Suppressor macrophage (primary cell): Measurements from ENCODE around the gene FOXL1.
"Not testable (repeated sequence)": the region's sequence is repeated elsewhere in the genome, so short reads cannot be mapped to it uniquely, and the experiment has no call there.

Experiments used
- DNase-seq, 4 experiments: peaks; one replicate each; pipeline ENCODE4 v3.0.0-alpha.2; 2020 to 2022

FOXL1 gene

DNA sequence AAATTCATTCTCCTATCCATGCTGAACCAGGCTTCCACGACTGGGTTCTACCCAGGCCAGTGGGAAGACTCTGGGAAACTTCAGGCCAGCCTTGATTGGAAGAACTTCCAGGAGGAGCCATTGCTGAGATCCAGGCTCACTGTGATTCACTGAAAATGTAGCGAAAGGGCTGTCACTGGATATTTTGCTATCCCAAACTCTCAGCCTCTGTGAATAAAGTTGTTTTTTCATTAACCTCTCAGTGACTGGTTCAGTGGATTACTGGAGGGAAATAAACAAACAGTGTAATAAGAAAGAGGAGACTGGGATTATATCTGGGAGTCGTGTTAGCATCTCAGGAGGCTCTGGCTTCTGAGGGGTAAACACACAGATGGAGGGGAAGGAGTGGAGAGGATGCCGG lies 3.1 kb downstream of the FOXL1 start:
- DNase-seq = no peak

DNA sequence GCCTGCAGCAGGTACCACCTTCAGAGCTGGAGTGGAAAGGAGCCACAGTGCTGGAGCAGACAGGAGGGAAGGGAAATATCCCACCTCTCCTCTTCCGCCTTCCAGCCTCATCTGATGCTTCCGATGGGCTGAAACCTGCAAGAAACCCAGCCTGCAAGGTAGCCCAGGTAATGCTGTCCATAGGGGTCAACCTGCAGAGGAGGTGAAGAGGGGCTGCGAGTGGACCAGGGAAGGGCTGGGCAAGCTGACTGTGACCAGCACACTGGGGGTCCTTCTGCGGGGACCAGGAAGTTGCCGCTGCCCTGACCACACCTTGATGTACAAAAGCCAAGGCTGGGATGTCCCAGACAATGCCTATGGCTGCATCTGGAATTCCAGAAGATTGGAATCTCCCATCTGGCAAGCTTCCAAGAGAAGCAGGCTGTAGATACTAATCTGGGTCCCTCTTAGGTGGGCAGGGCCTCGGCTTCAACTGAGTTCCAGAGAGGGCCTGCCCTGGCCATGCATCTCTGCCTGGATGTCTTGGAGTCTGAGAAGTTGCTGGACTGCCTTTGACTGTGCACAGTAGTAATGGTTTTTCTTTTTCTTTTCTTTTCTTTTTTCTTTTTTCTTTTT lies 5.8 kb downstream of the FOXL1 start:
- DNase-seq = no peak

DNA sequence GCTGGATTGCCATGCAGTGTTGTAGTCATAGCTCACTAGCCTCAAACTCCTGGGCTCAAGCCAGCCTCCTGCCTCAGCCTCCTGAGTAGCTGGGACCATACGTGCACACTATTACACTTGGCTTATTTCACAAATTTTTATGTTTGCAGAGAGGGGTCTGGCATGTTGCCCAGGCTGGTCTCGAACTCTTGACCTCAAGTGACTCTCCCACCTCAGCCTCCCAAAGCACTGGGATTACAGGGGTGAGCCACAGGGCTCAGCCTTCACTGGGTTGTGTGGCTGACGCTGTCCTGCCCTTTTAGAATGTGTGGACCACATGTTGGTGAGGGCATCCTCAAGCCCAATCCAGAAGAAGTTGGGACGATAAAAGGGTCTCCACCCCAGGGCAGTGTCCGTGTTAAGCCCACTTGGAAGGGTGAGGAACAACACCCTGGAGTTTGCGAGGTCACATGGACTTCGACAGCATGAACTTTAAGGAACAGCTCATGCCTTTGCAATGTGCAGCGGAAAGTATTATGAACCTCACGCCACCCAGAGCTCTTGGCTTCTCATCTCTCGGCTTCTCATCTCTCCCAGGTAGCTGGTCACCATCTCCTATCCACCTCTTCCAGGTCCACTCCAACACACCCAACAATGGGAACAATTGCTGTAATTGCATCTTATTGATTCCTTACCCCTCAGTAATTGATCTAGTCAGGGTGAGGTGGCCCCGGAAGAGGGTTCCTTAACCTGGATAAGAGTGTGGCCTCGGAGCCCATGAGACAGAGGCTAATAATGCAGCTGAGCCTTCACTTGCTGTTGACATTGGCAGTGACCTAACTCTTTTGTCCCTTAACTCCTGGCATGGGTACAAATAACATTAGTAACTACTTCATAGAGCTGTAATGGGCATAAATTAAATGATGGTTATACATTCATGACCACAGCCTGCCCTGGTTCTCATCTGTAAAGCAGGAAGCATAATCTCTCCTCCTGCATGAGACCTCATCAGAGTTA lies 6.7 kb downstream of the FOXL1 start:
- DNase-seq = no peak

DNA sequence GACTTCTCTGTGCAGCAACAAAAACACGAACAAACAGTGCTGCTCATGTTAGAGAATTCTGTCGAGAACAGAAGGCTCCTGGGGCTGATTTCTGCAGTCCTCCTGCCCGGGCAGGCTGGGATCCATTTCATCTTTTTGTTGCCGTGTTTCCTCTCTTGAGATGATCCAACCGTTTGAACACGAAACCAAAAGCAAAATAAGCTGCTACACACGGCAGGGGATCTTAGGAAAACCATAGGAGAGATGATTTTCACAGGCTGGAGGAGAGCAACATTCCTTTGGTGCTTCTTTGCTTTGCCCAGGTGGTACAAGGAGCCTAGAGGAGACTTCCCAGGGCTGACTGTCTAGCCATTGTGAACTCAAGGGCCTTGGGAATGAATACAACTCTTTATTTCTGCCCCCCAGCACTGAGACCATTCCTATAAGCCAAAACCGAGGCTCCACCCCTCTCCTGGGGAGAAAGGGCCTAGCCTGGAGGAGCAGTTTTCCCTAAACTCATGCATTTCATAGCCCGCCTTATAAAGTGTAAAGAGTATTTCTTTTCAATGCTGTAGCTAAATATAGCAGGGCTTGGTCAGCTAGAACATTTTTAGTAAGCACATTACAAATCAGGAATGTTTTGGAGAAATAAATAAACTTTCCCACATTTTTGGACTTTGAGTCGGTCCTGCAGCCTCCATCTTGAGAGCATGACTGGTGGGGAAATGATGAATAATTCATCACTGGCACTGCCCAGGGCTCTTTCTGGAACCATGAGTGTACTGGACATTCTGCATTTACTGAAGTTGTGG lies 7.7 kb downstream of the FOXL1 start:
- DNase-seq = no peak

DNA sequence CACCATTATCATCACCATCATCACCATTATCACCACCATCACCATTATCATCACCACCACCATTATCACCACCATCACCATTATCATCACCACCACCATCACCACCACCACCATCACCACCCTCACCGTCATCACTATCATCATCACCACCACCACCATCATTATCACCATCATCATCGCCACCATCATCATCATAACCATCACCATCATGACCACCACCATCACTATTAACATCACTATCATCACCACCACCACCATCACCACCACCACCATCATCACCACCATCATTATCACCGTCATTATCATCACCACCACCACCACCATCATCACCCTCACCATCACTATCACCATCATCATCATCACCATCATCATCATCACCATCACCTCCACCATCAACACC lies 9.1 kb downstream of the FOXL1 start:
- DNase-seq = no peak

DNA sequence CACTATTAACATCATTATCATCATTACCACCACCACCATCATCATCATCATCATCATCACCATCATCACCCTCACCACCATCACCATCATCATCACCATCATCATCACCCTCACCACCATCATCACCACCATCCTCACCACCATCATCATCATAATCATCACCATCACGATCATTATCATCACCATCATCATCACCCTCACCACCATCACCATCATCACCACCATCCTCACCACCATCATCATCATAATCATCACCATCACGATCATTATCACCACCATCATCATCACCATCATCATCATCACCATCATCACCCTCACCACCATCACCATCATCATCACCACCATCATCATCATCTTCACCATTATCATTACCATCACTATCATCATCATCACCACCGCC lies 9.6 kb downstream of the FOXL1 start:
- not testable (repeated sequence) for DNase-seq

DNA sequence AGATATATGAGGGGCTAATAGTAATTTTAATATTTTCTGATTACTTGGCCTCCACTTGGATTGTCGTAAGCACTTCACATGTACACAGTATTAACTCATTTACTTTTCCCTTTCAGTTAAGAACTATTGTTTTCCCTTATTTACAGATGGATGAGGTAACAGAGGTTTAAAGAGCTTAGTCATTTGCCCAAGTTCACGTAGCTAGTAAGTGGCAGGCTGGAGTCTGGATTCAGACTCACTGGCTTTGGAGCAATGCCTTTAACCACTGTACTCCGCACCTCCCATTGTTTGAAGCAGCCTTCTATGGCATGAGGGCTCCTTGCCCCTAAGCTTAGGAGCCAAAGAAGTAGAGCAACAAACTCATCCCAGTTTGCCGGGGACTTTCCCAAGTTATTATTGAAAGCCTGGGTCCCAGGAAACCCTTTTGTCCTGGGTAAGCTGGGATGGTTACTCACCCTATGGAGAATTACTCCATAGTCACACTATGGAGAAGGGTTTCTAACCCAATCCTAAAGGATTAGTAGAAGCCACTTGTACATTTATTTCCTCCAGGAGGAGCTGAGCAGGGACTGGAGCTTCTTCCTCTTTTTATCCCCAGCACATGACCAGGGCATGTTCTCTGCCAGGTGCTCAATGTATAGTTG lies 12.3 kb downstream of the FOXL1 start:
- DNase-seq = no peak

DNA sequence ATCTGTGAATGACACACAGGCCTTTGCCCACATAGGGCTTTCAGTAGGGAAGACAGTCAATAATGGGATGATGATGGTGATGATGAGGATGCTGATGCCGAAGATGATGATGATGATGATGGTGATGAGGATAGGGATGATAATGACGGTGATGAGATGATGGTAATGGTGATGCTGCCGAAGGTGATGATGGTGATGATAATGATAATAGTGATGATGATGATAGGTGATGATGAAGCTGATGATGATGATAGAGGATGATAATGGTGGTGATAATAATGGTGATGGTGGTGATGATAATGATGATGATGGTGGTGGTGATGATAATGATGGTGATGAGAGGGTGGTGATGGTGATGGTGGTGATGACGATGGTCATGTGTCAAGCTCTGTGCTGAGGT lies 12.9 kb downstream of the FOXL1 start:
- DNase-seq = no peak

DNA sequence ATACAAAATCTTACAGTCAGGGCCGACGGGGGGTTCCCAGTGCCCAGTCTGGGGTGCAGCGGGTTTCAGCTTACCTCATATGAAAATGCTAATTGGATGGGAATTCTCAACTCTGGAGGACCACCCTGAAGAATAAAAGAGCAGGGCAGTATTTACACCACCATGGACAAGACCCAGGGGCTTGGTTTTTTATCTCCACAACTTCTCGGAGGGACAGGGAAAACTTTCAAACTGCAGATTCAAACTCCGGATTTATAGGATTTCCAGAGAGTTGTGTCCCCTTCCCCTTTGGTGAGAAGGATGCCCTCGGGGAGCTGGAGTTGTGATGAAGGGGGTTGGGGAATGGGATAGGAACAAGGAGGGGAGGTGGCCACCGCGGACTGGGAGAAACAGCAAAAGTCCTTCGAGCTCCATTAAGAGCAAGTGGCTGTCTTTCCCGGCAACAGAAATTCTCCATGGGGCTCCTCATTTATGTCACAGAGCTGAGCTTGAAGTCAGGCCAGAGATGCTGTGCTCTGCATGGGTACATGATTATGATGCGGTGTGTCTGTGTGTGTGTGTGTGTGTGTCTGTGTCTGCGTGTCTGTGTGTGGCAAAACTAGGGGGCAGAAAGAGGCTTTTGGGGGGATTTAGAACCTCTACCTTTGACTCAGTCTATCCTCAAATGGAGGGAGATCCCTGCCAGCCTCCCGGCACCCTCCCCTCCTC lies 15.7 kb downstream of the FOXL1 start:
- no peak for DNase-seq

DNA sequence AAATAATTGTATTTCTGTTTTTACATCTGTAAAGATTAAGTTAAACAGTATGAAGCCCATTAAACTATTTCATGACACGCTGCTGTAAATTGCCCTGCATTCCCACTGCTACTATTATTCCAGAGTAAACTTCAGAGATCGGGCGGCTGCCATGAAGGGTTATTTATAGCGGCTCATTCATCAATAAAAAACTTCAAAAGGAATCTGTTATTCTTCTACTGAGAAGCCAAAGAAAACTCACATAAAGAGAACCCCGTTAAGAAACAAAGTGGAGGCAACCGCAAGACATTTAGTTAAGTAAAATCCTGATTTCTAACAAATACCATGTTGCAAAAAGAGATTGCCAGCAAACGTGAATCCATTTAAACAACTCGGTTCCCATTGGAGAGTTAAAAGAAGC lies 16.4 kb downstream of the FOXL1 start:
- DNase-seq = no peak

DNA sequence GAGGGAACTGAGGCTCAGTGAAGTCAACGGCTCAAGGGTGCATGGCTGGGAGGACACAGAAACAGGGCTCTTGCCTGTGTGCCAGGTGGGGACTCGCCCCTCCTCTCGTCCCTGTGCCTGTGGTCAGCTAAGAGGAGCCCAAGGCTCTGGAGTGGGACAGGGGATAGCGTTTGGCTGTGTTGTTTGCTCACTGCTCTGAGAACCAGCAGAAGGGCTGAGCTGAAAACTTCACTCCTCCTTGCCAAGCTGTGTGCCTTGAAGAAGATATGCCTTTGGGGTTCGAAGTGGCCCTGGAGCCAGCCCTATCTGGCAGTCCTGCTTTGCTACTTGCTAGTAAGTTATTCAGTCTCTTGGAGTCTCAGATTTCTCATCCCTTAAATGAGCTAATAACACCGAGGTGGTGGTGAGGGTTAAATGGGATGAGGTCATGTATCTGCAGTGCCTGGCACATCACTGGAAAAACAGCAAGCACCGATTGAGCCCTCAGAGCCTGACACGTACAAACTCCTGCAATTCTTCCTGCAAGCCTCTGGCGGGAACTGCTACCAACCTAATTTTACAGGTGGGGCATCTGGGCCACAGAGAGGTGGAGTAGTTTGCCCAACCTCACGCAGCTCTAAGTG lies 17.7 kb downstream of the FOXL1 start:
- DNase-seq = no peak

DNA sequence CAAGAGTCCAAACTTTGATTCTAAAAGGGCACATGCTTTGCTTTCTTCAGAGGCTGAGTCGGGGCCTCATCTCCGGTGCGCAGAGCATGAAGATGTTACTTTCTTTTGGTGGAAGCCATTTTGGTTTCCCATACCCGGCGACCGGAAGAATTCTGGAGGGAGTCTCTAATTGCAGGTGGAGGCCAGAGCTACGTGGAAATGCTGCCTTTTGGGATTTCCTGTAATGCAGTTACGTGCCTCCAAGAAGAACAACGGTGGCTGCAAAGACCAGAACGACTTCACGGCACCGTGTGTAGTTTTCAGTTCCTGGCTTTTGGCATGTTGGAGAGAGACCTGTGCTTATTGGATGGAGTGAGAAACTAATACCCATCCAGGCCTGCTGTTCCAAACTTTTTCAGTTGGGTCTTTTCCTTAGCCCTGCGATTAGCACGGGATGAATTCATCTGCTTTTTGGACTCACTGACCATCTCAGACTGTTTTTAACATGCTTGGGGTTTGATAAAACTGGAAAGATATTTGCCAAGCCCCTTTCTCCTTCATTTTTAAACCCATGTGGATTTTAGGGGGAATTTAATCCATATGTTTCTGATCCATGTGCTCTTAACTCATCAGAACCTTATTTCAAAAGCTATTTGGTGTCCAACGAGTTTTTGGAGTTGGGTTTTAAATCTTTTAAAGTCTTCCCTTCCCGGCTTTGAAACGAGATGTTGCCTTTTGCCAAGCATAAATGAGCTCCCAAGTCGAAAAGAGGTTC lies 19.0 kb downstream of the FOXL1 start:
- no peak for DNase-seq

DNA sequence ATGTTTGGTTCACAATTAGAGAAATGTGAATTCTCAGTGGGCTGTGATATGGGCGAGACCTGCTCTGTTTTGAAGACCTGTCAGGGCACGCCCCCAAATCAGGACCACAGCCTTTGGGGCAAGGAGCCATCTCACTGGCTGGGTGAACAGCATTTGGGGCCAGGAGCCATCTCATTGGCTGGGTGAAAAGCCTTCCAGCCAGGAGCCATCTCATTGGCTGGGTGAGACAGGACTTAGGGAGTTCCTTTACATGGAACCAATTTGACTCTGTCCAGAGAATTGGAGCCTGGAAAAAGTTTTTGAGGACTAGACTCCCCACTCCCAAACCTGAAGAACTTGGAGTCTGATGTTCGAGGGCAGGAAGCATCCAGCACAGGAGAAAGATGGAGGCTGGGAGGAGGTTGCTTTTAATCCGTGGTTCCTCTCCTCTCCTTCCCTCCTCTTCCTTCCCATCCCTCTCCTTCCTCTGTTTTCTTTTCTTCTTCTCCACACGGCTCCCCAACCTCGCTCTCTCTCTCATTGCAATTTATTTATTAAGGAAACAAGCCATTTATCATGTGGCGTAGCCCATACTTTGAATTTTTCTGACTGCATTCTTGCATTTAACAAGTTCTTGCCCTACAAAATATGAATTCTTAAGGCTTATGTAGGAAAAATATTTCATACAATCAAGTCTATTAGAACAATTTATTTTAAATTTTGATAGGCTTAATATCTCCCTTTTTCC lies 19.7 kb downstream of the FOXL1 start:
- DNase-seq = no peak

DNA sequence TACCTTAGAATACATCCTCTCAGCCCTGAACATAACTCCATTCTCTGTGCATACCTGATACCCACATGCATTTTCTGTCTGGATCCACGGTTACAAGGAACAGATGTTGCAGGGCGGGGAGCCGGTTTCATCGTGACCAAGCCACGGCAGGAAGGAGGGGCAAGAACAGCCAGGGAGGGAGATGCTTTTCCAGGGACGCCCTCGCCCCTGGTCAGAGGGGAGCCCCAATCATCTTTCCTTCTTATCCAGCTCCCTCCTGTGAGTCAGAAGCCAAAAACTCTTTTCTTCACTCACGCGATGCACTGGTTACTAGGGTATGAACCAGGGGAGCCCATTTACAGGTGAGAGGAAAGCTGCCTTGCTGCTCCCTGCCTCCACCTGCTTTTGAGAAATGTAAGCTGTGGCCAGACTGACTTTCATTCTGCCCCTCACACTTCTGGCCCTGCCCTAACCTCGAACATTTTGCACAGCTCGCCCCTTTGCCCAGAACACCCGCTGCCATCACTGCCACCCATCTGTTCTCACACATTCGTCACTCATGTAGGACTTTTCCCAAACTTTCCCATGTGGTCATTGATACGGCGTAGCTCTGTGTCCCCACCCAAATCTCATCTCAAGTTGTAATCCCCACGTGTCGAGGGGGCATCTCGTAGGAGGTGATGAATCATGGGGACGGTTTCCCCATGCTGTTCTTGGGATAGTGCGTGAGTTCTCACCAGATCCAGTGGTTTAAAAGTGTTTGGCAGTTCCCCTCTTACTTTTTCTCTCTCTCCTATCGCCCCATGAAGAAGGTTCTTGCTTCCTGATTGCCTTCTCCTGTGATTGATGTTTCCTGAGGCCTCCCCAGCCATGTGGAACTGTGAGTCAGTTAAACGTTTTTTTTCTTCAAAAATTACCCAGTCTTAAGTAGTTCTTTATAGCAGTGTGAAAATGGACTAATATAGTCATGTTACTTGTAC lies 20.5 kb downstream of the FOXL1 start:
- DNase-seq = no peak

DNA sequence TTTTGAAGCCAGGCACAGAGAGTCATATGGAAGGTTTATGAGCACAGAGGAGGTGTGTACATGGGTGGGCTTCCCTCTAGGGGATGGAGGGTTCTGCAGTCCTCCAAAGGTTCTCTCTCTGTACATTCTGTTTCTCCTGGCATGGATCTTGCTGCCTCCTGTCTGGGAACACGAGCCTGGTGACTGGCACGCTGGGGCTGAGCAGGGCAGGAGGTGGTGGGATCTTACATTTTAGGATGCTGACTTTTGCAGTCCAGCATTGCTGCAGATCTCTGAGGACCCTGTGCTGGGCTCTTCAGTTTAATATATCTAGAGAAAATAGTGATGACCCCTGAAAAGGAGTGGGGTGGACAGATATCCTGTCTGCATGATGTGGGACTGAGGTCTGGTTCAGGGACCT lies 23.0 kb downstream of the FOXL1 start:
- DNase-seq = no peak

DNA sequence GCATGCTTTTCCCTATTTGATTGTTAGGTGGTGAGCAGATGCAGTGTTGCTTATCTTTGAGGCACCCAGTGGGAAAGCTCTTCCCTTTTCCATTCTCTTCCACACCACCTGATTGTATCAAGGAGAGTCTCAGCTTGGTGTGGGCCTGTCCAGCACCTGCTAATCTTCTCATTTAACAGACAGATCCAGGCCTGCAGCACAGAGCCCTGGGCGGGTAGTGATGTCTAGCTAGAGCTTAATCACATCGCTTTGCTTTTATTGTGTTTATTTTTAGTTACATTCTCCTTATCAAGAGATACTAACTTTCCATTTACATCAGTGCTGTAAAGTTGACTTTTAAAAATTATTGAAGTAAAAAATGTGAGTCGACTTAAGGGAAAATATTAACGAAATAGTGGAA lies 24.2 kb downstream of the FOXL1 start:
- DNase-seq = no peak

DNA sequence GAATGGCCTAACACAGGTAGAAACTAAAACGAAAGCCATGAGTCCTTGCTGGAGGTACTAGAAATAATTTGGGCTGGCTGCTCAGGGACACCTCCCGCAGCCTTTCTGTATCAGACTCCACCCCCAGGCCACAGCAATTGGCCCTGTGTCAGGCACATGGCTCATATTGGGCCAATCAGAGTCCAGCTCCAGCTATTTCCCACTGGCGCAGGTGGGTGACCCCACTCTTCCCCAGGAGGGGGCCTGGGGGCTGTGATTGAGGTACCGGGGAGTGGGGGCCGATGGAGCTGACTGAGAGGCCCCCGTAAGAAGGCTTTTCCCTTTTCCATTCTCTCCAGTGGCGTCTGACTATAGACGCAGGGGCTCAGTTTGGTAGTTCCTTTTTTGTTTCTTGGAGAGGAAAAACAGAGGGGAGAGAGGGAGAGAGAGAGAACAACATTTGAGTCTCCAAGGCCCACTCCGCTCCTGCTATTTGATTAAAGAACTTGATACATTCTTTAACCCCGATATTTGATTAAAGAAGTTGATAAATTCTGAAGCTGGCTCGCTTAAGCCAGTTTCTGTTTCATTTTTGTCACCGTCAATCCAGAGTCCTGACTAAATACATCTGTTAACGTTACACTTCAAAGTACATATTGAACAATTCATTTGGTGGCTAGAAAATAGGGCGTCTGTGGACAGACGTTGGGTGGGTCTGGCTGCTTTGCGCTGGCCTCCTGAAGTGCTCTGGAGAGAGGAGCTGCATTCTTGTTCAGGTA lies 26.3 kb downstream of the FOXL1 start:
- peak in 2 of 4 experiments; percentile 5 to 12 for DNase-seq

DNA sequence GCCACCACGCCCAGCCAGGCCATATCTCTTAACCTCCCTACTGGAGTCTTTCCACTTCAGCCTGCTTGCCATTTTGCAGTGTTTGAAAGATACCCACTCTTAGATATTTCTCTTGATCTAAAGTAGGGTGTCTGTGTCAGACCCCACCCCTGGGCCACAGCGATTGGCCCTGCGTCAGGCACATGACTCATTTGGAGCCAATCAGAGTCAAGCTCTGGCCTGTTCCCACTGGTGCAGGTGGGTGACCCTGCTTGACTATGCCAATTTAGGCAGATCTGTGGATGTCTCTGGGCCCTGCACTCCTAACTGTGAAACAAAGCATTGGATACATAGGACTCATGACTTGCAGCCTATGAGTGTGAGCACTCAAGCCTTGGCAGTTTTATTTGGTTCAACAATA lies 27.6 kb downstream of the FOXL1 start:
- DNase-seq = no peak
